Peyer's patch (tissue), 4 donors: ENCODE measurements around the gene ADARB1.

Experiments
- POLR2A ChIP-seq, 2 donors: fragments of 450-650 bp; IDR thresholded peaks; one replicate each; pipeline ENCODE4 v1.5.1; 2017; ENCODE audit warnings: antibody characterized with exemption in 2 of 2, mild to moderate bottlenecking in 2 of 2, moderate library complexity in 2 of 2
- TF ChIP-seq, protein P1 (sequence below), 6 experiments: fragments of 450-650 bp in 4 of 6; fragments of 200-600 bp in 2 of 6; sonication (generic) in 1 of 6; IDR thresholded peaks; one replicate each; pipeline ENCODE4 v1.5.1; 2017 to 2019; ENCODE audit warnings: antibody characterized with exemption in 6 of 6, mild to moderate bottlenecking in 3 of 6, moderate library complexity in 1 of 6

DNA sequence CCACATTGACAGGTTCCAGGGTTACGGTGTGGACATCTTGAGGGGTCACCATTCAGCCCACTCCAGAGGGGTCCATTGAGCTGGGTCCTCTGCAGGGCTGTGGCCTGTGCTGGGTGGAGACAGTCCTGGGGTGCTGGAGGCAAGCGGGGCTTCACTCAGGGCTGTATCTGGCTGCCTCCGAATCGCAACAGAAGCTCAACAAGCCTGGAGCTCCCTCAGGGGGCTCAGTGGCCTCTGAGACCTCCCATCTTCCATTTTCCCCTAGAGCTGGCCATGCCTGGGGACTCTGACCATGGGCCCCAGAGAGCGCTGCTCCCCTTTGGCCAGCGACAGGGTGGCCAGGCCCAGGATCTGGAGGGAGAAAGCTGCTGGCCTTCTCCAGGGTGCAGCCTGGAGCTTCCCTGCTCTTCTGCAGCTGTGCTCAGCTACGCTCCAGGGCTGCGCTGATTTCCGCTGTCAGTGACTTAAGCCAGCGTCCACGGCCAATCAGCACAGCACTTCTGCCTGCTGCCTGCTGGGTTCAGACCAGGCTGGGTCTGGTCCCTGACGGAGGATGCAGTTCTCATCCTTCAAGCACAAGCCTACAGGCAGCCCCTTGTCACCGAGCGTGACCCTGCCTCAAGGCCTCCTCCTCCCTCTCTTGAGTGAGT is 45.0 kb upstream of the ADARB1 start:
- TF ChIP-seq POLR2A (IDR thresholded peaks at IDR 0.05) = no peak
- TF ChIP-seq, protein P1, sequence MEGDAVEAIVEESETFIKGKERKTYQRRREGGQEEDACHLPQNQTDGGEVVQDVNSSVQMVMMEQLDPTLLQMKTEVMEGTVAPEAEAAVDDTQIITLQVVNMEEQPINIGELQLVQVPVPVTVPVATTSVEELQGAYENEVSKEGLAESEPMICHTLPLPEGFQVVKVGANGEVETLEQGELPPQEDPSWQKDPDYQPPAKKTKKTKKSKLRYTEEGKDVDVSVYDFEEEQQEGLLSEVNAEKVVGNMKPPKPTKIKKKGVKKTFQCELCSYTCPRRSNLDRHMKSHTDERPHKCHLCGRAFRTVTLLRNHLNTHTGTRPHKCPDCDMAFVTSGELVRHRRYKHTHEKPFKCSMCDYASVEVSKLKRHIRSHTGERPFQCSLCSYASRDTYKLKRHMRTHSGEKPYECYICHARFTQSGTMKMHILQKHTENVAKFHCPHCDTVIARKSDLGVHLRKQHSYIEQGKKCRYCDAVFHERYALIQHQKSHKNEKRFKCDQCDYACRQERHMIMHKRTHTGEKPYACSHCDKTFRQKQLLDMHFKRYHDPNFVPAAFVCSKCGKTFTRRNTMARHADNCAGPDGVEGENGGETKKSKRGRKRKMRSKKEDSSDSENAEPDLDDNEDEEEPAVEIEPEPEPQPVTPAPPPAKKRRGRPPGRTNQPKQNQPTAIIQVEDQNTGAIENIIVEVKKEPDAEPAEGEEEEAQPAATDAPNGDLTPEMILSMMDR (IDR thresholded peaks at IDR 0.05) = no peak
